Measurements from ENCODE around the gene ITPKB. TPM values are rescaled to one million over a fixed set of nuclear protein-coding genes. Genes with fewer than 3 reads are reported as not detected.
"Not testable (repeated sequence)": the region's sequence is repeated elsewhere in the genome, so short reads cannot be mapped to it uniquely, and the experiment has no call there.

The ITPKB gene
- total RNA-seq, 2 donors from 2014 or later = 22.4 to 28.3 TPM

DNA sequence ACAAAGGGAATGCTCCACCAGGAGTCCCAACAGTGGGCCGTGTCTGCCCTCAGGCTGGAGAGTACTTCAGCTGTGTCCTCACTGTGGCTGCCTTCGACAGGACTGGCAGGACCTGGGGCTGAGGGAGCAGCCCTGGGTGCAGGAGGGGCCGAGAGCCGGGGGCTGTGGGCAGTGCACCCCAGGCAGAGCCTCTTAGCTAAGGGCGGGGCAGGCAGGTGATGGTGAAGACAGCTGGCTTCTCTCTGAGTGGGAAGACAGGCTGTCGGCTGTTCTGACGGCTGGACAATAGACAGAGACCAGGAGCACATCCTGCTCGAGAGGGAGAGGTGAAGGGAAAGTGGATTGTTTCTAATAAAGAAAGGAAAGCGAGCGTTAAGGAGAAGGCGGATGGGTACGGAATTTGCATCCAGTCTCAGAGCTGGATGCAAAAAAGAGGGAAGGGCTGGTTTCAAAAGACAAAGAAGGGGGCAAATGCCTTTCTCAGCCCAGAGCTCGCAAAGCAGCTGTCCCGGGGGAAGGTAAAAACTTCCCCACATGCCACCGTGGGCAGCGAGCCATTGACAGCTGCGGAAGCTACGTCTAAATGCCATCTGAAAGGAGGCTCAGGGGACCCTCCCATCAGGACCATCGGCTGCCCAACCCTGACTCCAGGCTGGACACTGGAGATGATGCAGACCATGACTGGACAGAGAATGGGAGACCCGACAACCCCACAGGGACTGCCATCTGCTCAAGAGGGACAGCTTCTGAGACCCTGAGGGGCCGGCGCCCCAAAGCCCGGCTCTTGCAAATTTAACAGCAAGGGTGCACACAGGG lies 98.6 kb downstream of the ITPKB start:
- DNase-seq = no peak
- Histone ChIP-seq H3K4me3 (ENCODE audit: low read length) (no peak overlapping the region), H3K27ac (ENCODE audit: low read depth, low read length) (no peak overlapping the region), H3K4me1 (ENCODE audit: control insufficient read depth, insufficient read depth, low read length) (no peaks in the 10 kb centered on the region), H3K27me3 (ENCODE audit: control insufficient read depth, insufficient read depth, low read length, poor library complexity, severe bottlenecking) (no peaks in the 10 kb centered on the region), H3K9me3 (ENCODE audit: control insufficient read depth, low read length) (no peaks in the 10 kb centered on the region), H3K36me3 (ENCODE audit: control insufficient read depth, insufficient read depth, low read length) (peaks cover 15% of the 10 kb centered on the region), H3K9ac (ENCODE audit: extremely low read depth, low read length, poor library complexity, severe bottlenecking) (no peak overlapping the region)
- Mint-ChIP-seq H3K4me1 (peaks cover 1% of the 10 kb centered on the region), H3K36me3 (ENCODE audit: low read depth) (peaks cover 49% of the 10 kb centered on the region), H3K27me3 (ENCODE audit: insufficient read depth) (no peaks in the 10 kb centered on the region), H3K9me3 (no peaks in the 10 kb centered on the region), H3K4me3 (no peak overlapping the region), H3K27ac (no peak overlapping the region)
- TF ChIP-seq, protein P1, sequence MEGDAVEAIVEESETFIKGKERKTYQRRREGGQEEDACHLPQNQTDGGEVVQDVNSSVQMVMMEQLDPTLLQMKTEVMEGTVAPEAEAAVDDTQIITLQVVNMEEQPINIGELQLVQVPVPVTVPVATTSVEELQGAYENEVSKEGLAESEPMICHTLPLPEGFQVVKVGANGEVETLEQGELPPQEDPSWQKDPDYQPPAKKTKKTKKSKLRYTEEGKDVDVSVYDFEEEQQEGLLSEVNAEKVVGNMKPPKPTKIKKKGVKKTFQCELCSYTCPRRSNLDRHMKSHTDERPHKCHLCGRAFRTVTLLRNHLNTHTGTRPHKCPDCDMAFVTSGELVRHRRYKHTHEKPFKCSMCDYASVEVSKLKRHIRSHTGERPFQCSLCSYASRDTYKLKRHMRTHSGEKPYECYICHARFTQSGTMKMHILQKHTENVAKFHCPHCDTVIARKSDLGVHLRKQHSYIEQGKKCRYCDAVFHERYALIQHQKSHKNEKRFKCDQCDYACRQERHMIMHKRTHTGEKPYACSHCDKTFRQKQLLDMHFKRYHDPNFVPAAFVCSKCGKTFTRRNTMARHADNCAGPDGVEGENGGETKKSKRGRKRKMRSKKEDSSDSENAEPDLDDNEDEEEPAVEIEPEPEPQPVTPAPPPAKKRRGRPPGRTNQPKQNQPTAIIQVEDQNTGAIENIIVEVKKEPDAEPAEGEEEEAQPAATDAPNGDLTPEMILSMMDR (conservative IDR thresholded peaks at IDR 0.05) = no peak
- 86 to 88% methylated on average over 19 to 23 of the region's 23 CpGs for WGBS, 2 experiments (ENCODE audit: insufficient coverage in 1 of 2, insufficient read length in 1 of 2)

DNA sequence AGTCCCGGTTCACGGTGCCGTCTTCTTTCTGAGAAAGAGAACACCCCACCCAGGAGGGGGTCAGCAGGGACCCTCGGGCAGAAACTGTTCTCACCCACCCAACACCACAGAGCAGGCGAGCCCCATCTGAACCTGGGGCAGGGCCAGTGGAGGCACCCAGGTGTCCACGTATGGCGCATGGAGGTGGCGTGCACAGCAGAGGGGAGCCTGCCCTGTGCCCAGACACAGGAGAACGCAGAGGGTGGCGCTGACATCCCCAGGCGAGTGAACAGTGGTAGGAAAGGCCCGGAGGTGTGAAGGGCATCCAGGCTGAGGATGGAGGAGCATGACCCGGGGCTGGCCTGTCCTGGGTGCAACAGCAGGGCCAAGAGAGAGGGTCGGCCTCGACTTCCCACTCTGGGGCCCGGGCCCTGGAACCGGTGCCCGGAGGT lies 99.4 kb downstream of the ITPKB start:
- 94 to 95% methylated on average over 11 to 18 of the region's 18 CpGs for WGBS, 2 experiments (ENCODE audit: insufficient coverage in 1 of 2, insufficient read length in 1 of 2)
- peaks cover 1% of the 10 kb centered on the region for H3K4me1 Mint-ChIP-seq

DNA sequence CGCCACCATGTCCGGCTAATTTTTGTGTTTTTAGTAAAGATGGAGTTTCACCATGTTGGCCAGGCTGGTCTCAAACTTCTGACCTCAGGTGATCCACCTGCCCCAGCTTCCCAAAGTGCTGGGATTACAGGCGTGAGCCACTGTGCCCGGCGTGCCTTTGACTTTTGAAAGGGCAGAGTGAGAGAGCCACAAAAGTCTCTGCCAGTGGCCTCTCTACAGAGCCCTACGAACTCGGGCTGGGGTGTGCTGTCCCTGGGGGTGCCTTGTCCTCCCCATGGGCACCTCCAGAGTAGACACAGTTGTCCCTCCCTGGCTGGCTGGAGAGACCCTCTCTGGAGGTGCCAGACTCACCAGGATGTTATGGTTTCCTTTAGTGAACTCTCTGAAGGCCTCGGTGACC lies 99.9 kb downstream of the ITPKB start:
- H3K4me1 ChIP-seq (ENCODE audit: control insufficient read depth, insufficient read depth, low read length); H3K4me3 ChIP-seq (ENCODE audit: low read length); H3K9me3 Mint-ChIP-seq; H3K27ac Mint-ChIP-seq; H3K4me3 Mint-ChIP-seq; H3K4me1 Mint-ChIP-seq; DNase-seq; H3K27me3 Mint-ChIP-seq (ENCODE audit: insufficient read depth); H3K27me3 ChIP-seq (ENCODE audit: control insufficient read depth, insufficient read depth, low read length, poor library complexity, severe bottlenecking); H3K9me3 ChIP-seq (ENCODE audit: control insufficient read depth, low read length); H3K9ac ChIP-seq (ENCODE audit: extremely low read depth, low read length, poor library complexity, severe bottlenecking); H3K27ac ChIP-seq (ENCODE audit: low read depth, low read length); H3K36me3 ChIP-seq (ENCODE audit: control insufficient read depth, insufficient read depth, low read length): not testable (repeated sequence)
- WGBS, 2 experiments (ENCODE audit: insufficient coverage in 1 of 2, insufficient read length in 1 of 2) = 88 to 95% methylated on average over 4 to 8 of the region's 8 CpGs
- peaks cover 52% of the 10 kb centered on the region for H3K36me3 Mint-ChIP-seq (ENCODE audit: low read depth)

More for the DNA sequence above, 99.4 kb downstream of the ITPKB start:
- Histone ChIP-seq H3K27me3 (ENCODE audit: control insufficient read depth, insufficient read depth, low read length, poor library complexity, severe bottlenecking) (no peaks in the 10 kb centered on the region), H3K4me1 (ENCODE audit: control insufficient read depth, insufficient read depth, low read length) (no peaks in the 10 kb centered on the region), H3K27ac (ENCODE audit: low read depth, low read length) (no peak overlapping the region), H3K36me3 (ENCODE audit: control insufficient read depth, insufficient read depth, low read length) (peaks cover 10% of the 10 kb centered on the region), H3K9ac (ENCODE audit: extremely low read depth, low read length, poor library complexity, severe bottlenecking) (no peak overlapping the region), H3K4me3 (ENCODE audit: low read length) (no peak overlapping the region), H3K9me3 (ENCODE audit: control insufficient read depth, low read length) (no peaks in the 10 kb centered on the region)
- no peak for DNase-seq
- Mint-ChIP-seq H3K36me3 (ENCODE audit: low read depth) (peaks cover 52% of the 10 kb centered on the region), H3K27ac (no peak overlapping the region), H3K4me3 (no peak overlapping the region), H3K9me3 (no peaks in the 10 kb centered on the region), H3K27me3 (ENCODE audit: insufficient read depth) (no peaks in the 10 kb centered on the region)
- TF ChIP-seq, protein P1 (conservative IDR thresholded peaks at IDR 0.05) = no peak
